ENCODE results near the gene EFHD2.

- TF ChIP-seq SRF (IDR thresholded peaks at IDR 0.05; ENCODE audit: low read depth) (no peak), EZH2 (IDR thresholded peaks at IDR 0.05) (no peak), POLR2A (IDR thresholded peaks at IDR 0.05; ENCODE audit: borderline replicate concordance, extremely low read depth, insufficient read depth, insufficient read length) (no peak), YY1 (IDR thresholded peaks at IDR 0.05; ENCODE audit: extremely low read depth, insufficient replicate concordance, low read depth, low read length) (no peak), RAD21 (IDR thresholded peaks at IDR 0.05; ENCODE audit: low read depth) (no peak)
- TF ChIP-seq, protein P1, sequence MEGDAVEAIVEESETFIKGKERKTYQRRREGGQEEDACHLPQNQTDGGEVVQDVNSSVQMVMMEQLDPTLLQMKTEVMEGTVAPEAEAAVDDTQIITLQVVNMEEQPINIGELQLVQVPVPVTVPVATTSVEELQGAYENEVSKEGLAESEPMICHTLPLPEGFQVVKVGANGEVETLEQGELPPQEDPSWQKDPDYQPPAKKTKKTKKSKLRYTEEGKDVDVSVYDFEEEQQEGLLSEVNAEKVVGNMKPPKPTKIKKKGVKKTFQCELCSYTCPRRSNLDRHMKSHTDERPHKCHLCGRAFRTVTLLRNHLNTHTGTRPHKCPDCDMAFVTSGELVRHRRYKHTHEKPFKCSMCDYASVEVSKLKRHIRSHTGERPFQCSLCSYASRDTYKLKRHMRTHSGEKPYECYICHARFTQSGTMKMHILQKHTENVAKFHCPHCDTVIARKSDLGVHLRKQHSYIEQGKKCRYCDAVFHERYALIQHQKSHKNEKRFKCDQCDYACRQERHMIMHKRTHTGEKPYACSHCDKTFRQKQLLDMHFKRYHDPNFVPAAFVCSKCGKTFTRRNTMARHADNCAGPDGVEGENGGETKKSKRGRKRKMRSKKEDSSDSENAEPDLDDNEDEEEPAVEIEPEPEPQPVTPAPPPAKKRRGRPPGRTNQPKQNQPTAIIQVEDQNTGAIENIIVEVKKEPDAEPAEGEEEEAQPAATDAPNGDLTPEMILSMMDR (IDR thresholded peaks at IDR 0.05 in 2 of 3, conservative IDR thresholded peaks at IDR 0.05 in 1 of 3; ENCODE audit: borderline replicate concordance in 1 of 3, insufficient read depth in 1 of 3, low read depth in 2 of 3, low read length in 2 of 3), result no peak
These were observed 8.2 kb upstream of the EFHD2 start for GRCh38 chr1:15401391-15402055.

All from HCT116 (cell line).